ENCODE measurements around the gene ARMC9.
"Not testable (repeated sequence)": the region's sequence is repeated elsewhere in the genome, so short reads cannot be mapped to it uniquely, and the experiment has no call there.

The ARMC9 gene

GRCh38 chr2:231182513-231182899 is 15.9 kb upstream of the ARMC9 start:
- no peak for DNase-seq

- DNase-seq: no peak
Observed at GRCh38 chr2:231183851-231184250, 14.6 kb upstream of the ARMC9 start.

- DNase-seq: no peak
Observed at GRCh38 chr2:231184319-231184718, 14.1 kb upstream of the ARMC9 start.

GRCh38 chr2:231185050-231185725 is 13.2 kb upstream of the ARMC9 start:
- no peak for DNase-seq

- no peak for DNase-seq
Observed at GRCh38 chr2:231185886-231186285, 12.5 kb upstream of the ARMC9 start.

- DNase-seq: no peak
Observed at GRCh38 chr2:231186325-231186724, 12.1 kb upstream of the ARMC9 start.

- DNase-seq: no peak
Observed at GRCh38 chr2:231187736-231188505, 10.5 kb upstream of the ARMC9 start.

GRCh38 chr2:231188506-231189170 is 9.8 kb upstream of the ARMC9 start:
- no peak for DNase-seq

GRCh38 chr2:231189171-231189530 is 9.3 kb upstream of the ARMC9 start:
- no peak for DNase-seq

GRCh38 chr2:231189571-231190495 is 8.6 kb upstream of the ARMC9 start:
- DNase-seq: no peak

GRCh38 chr2:231190531-231191197 is 7.8 kb upstream of the ARMC9 start:
- DNase-seq: no peak

- DNase-seq: no peak
Observed at GRCh38 chr2:231191896-231192872, 6.2 kb upstream of the ARMC9 start.

GRCh38 chr2:231193216-231193615 is 5.2 kb upstream of the ARMC9 start:
- DNase-seq: no peak

GRCh38 chr2:231196592-231196991 is 1.8 kb upstream of the ARMC9 start:
- no peak for DNase-seq

- not testable (repeated sequence) for DNase-seq
Observed at GRCh38 chr2:231197196-231197595, 1.2 kb upstream of the ARMC9 start.

GRCh38 chr2:231197706-231198290 is 633 bp upstream of the ARMC9 start:
- no peak for DNase-seq

GRCh38 chr2:231199219-231199618 is 788 bp downstream of the ARMC9 start:
- DNase-seq: no peak

GRCh38 chr2:231200805-231201474 is 2.5 kb downstream of the ARMC9 start:
- DNase-seq: no peak

- no peak for DNase-seq
Observed at GRCh38 chr2:231201475-231201814, 3.0 kb downstream of the ARMC9 start.

- DNase-seq: no peak
Observed at GRCh38 chr2:231203087-231203486, 4.7 kb downstream of the ARMC9 start.

Data from CD4-positive, alpha-beta T cell treated with Interleukin-4 for 4 hours (primary cell).